K562 (cell line): ENCODE measurements around the gene IVL. TPM values are rescaled to one million over a fixed set of nuclear protein-coding genes. Genes with fewer than 3 reads are reported as not detected.

Source experiments
- ATAC-seq: fragments of 200-7000 bp; cut with Tn5 transposase; 3 replicates; pipeline ENCODE4 v1.9.1; 2020; ENCODE audit warnings: moderate library complexity
- BruUV-seq: library from RNA; stranded (reverse); fragments of 400-500 nt; replicated peaks from 2 replicates; lab custom pipeline; 2021; lab: Mats Ljungman, UMichigan
- CTCF ChIA-PET: fragments of 300-600 bp; formaldehyde crosslinking; extraction: SDS; loops from one replicate; lab custom pipeline; 2021; ENCODE audit warnings: low intra/inter-chr PET ratio; lab: Yijun Ruan, JAX
- POLR2A ChIA-PET: fragments of 300-600, 350-650 bp; sonication (Branson Sonifier 250); formaldehyde crosslinking; extraction: SDS; loops from one replicate; lab custom pipeline; 2021; ENCODE audit warnings: antibody characterized with exemption, inconsistent platforms; lab: Yijun Ruan, JAX
- DNase-seq, 4 experiments: peaks; one replicate each; pipeline versions ENCODE4 v3.0.0 to v3.0.0-alpha.2; 2011 to 2018; ENCODE audit warnings: low spot score in 3 of 4, mixed read lengths in 3 of 4; ENCODE audit errors: extremely low read depth in 1 of 4
- FAIRE-seq: peaks from 2 replicates; lab custom pipeline; 2011; peaks lifted over from hg19 to GRCh38; lab: Jason Lieb, UNC
- H2AFZ ChIP-seq: 2 replicates; pipeline ENCODE4 v1.6.0; 2011; ENCODE audit warnings: low read depth, low read length, control low read depth, inconsistent platforms
- H3K27ac ChIP-seq: fragments of 200-600 bp; 3 replicates; pipeline ENCODE4 v1.8.0; 2011; ENCODE audit warnings: low read depth, mild to moderate bottlenecking, control low read depth, inconsistent platforms, low read length, moderate library complexity, mixed read lengths; ENCODE audit errors: extremely low read depth
- H3K27me3 ChIP-seq, 2 experiments: fragments of 300-600 bp in 1 of 2; 2 replicates in 1 of 2; 3 replicates in 1 of 2; pipeline versions ENCODE4 v1.6.0 to v1.8.0; 2011; ENCODE audit warnings: inconsistent platforms in 2 of 2, low read length in 2 of 2, mild to moderate bottlenecking in 1 of 2, mixed read lengths in 1 of 2, moderate library complexity in 1 of 2; ENCODE audit not compliant: control insufficient read depth in 2 of 2, insufficient read depth in 2 of 2
- H3K36me3 ChIP-seq: fragments of 300-600 bp; 3 replicates; pipeline ENCODE4 v1.8.0; 2011; ENCODE audit warnings: mild to moderate bottlenecking, low read length, inconsistent platforms; ENCODE audit not compliant: control insufficient read depth, insufficient read depth
- H3K4me1 ChIP-seq, 2 experiments: fragments of 200-600 bp in 1 of 2; replicated peaks in 1 of 2; 2 replicates in 1 of 2; 3 replicates in 1 of 2; pipeline versions ENCODE4 v1.5.1 to v1.8.0; 2011; ENCODE audit warnings: inconsistent platforms in 2 of 2, low read length in 2 of 2, mild to moderate bottlenecking in 1 of 2, mixed read lengths in 1 of 2, moderate library complexity in 1 of 2; ENCODE audit not compliant: control insufficient read depth in 2 of 2, insufficient read depth in 2 of 2
- H3K4me2 ChIP-seq: 2 replicates; pipeline ENCODE4 v1.6.1; 2011; ENCODE audit warnings: low read length, control low read depth, inconsistent platforms, mixed read lengths; ENCODE audit not compliant: insufficient read depth
- H3K4me3 ChIP-seq: fragments of 200-600 bp; sonication (generic), shearing (Covaris generic); 2 replicates; pipeline ENCODE4 v1.5.1; 2016; ENCODE audit warnings: control low read depth, inconsistent platforms
- H3K79me2 ChIP-seq: fragments of 200-600 bp; 3 replicates; pipeline ENCODE4 v1.8.0; 2011; ENCODE audit warnings: low read length, inconsistent platforms; ENCODE audit not compliant: control insufficient read depth, insufficient read depth
- H3K9ac ChIP-seq, 2 experiments: 2 replicates each; pipeline versions ENCODE4 v1.6.0 to v1.6.1; 2011; ENCODE audit warnings: low read depth in 2 of 2, low read length in 2 of 2, control low read depth in 1 of 2, inconsistent platforms in 1 of 2, mild to moderate bottlenecking in 1 of 2, mixed read lengths in 1 of 2; ENCODE audit not compliant: insufficient read depth in 1 of 2
- H3K9me1 ChIP-seq: one replicate; pipeline ENCODE4 v1.6.0; 2011; ENCODE audit warnings: inconsistent platforms, mild to moderate bottlenecking, low read length, moderate library complexity; ENCODE audit not compliant: control insufficient read depth, insufficient read depth
- H3K9me3 ChIP-seq: replicated peaks from 2 replicates; pipeline ENCODE4 v1.5.1; 2011; ENCODE audit warnings: low read depth, low read length, inconsistent platforms; ENCODE audit not compliant: control insufficient read depth, insufficient read depth
- H4K20me1 ChIP-seq: replicated peaks from 2 replicates; pipeline ENCODE4 v1.6.1; 2011; ENCODE audit warnings: low read length, inconsistent platforms, mixed read lengths; ENCODE audit not compliant: control insufficient read depth, insufficient read depth
- CBX5 ChIP-seq: IDR thresholded peaks from 2 replicates; pipeline ENCODE4 v1.6.1; 2014; ENCODE audit warnings: low read depth, borderline replicate concordance
- ETS2 ChIP-seq: IDR thresholded peaks from 2 replicates; pipeline ENCODE4 v1.6.1; 2016; ENCODE audit warnings: borderline replicate concordance, missing genetic modification characterization, mild to moderate bottlenecking, moderate library complexity, missing compliant biosample characterization; ENCODE audit not compliant: poor library complexity, severe bottlenecking
- FUS ChIP-seq: fragments of 200-400 bp; formaldehyde crosslinking; optimal IDR thresholded peaks from 2 replicates; pipeline ENCODE3; 2017; ENCODE audit warnings: low read depth, low read length
- HDAC8 ChIP-seq: fragments of 450-650 bp; IDR thresholded peaks from 2 replicates; pipeline ENCODE4 v1.6.1; 2016; ENCODE audit warnings: mild to moderate bottlenecking, missing genetic modification characterization, moderate library complexity, missing compliant biosample characterization
- KLF6 ChIP-seq: fragments of 250-450 bp; sonication (Bioruptor Pico); IDR thresholded peaks from 2 replicates; pipeline ENCODE4 v1.4.0; 2020; ENCODE audit warnings: mild to moderate bottlenecking, moderate library complexity, borderline replicate concordance
- MLX ChIP-seq, 2 experiments: fragments of 450-650 bp in 1 of 2; sonication (generic) in 1 of 2; formaldehyde crosslinking; conservative IDR thresholded peaks; 2 replicates each; pipeline versions ENCODE4 v1.4.0 to v1.8.1; 2020 to 2022; ENCODE audit warnings: mild to moderate bottlenecking in 1 of 2, missing genetic modification reagents in 1 of 2
- NRF1 ChIP-seq, 2 experiments: fragments of 450-650 bp; IDR thresholded peaks in 1 of 2; conservative IDR thresholded peaks in 1 of 2; 2 replicates each; pipeline ENCODE4 v1.6.1; 2014; ENCODE audit warnings: mild to moderate bottlenecking in 2 of 2
- PHTF2 ChIP-seq: fragments of 250-450 bp; sonication (Bioruptor Pico); IDR thresholded peaks from 2 replicates; pipeline ENCODE4 v1.5.0; 2021; ENCODE audit warnings: mild to moderate bottlenecking
- ZBTB1 ChIP-seq: sonication (generic); formaldehyde crosslinking; IDR thresholded peaks from 2 replicates; pipeline ENCODE4 v1.8.1; 2023; ENCODE audit warnings: missing genetic modification reagents, low read depth, mild to moderate bottlenecking, borderline replicate concordance
- ZNF263 ChIP-seq: sonication (generic); formaldehyde crosslinking; IDR thresholded peaks from 2 replicates; pipeline ENCODE4 v1.8.0; 2022; ENCODE audit warnings: mild to moderate bottlenecking, missing genetic modification reagents, borderline replicate concordance
- ZNF444 ChIP-seq: fragments of 250-450 bp; sonication (Bioruptor Pico); IDR thresholded peaks from 2 replicates; pipeline ENCODE4 v1.4.0; 2020; ENCODE audit warnings: mild to moderate bottlenecking, moderate library complexity
- WGBS: fragments of 100-300 bp; shearing (Covaris generic); methylation state at CpG from one replicate; pipeline ENCODE4 v1.1.6; 2016; ENCODE audit warnings: low coverage, mixed read lengths; ENCODE audit not compliant: insufficient coverage; ENCODE audit errors: missing lambda C conversion rate; 5-methylcytosine and 5-hydroxymethylcytosine counted together
- in situ Hi-C: fragments of 300-500 bp; cut with MboI; formaldehyde crosslinking; loops from 4 replicates; pipeline ENCODE4 v1.15.0; 2018; ENCODE audit warnings: inconsistent platforms, mixed read lengths
- intact Hi-C: fragments of 100-400 bp; cut with micrococcal nuclease; formaldehyde crosslinking; loops from 2 replicates; pipeline ENCODE4 v1.14.2; 2022
- polyA plus RNA-seq, 8 experiments: library from polyadenylated mRNA; depleted of rRNA in 4 of 8; stranded (reverse) in 5 of 8; unstranded in 3 of 8; fragments of >200 nt; fragmentation: Nextera tagmentation in 2 of 8; fragmentation: Illumina TruSeq in 1 of 8; extraction: Ambion mirVana in 2 of 8; extraction: Trizol in 1 of 8; gene quantifications; 2 replicates each; pipeline versions ENCODE4 v1.2.1 to v1.2.3, GENCODE V29; 2011 to 2014; ENCODE audit warnings: inconsistent platforms in 1 of 8, missing spikeins in 1 of 8
- total RNA-seq, 7 experiments: library from RNA; depleted of rRNA in 6 of 7; stranded (reverse); fragments of >200 nt in 6 of 7; fragmentation: Illumina TruSeq in 2 of 7; extraction: Trizol in 2 of 7; gene quantifications; 2 replicates each; pipeline versions ENCODE4 v1.2.1 to v1.2.3, GENCODE V29; 2011 to 2021; ENCODE audit warnings: low replicate concordance in 1 of 7
- TF ChIP-seq, protein P1 (sequence below), 2 experiments: fragments of 450-650 bp in 1 of 2; sonication (generic) in 1 of 2; formaldehyde crosslinking in 1 of 2; IDR thresholded peaks in 1 of 2; conservative IDR thresholded peaks in 1 of 2; 2 replicates each; pipeline versions ENCODE4 v1.6.1 to v1.8.1; 2016 to 2023; ENCODE audit warnings: mild to moderate bottlenecking in 2 of 2, moderate library complexity in 2 of 2, inconsistent platforms in 1 of 2, missing genetic modification reagents in 1 of 2
- TF ChIP-seq, protein P2 (sequence below): sonication (generic); formaldehyde crosslinking; IDR thresholded peaks from 2 replicates; pipeline ENCODE4 v1.8.1; 2022; ENCODE audit warnings: missing genetic modification reagents
- TF ChIP-seq, protein P3 (sequence below): sonication (generic); formaldehyde crosslinking; IDR thresholded peaks from 2 replicates; pipeline ENCODE4 v1.8.0; 2022; ENCODE audit warnings: mild to moderate bottlenecking, low read depth, missing genetic modification reagents

Gene IVL
- total and polyA plus RNA-seq, 9 of the 15 experiments (the other 6 are each of a cell fraction or from before 2014, with no cell fraction given), result not detected

GRCh38 chr1:152912900-152913299, 4.6 kb downstream of the IVL start:
- in situ Hi-C loops, result no loop called here
- intact Hi-C loops, result no loop called here
- Histone ChIP-seq H3K36me3 (no peaks in the 10 kb centered on the region), H3K27ac (no peak overlapping the region), H3K4me1 (no peaks in the 10 kb centered on the region), H3K9me1 (no peaks in the 10 kb centered on the region), H3K4me3 (no peak overlapping the region), H4K20me1 (no peaks in the 10 kb centered on the region), H3K9ac (no peak overlapping the region), H2AFZ (no peak overlapping the region), H3K79me2 (no peaks in the 10 kb centered on the region), H3K9me3 (no peaks in the 10 kb centered on the region), H3K4me2 (no peak overlapping the region), H3K27me3 (no peaks in the 10 kb centered on the region; a peak in 1 of 5 replicates)
- FAIRE-seq (no peak), ATAC-seq (no peak), DNase-seq (no peak)
- WGBS, result 0% methylated on average over 5 of the region's 5 CpGs
- no TSS peak for BruUV-seq
- ChIA-PET POLR2A (interaction anchor here (1.1 kb wide), 1 partner anchor 168 kb away, joined by 4 read pairs; no protein-coding TSS in a partner anchor), CTCF (no interaction called here)
- TF ChIP-seq CBX5 (no peak), MLX (CRISPR knock-in tag; conservative IDR thresholded peaks at IDR 0.05) (no peak), KLF6 (CRISPR knock-in tag) (no peak), ZNF444 (no peak), HDAC8 (no peak), PHTF2 (no peak), ZBTB1 (CRISPR knock-in tag) (no peak), NRF1 (conservative IDR thresholded peaks at IDR 0.05 in 1 of 2, IDR thresholded peaks at IDR 0.05 in 1 of 2) (no peak), FUS (no peak), ETS2 (no peak), ZNF263 (CRISPR knock-in tag) (no peak)
- TF ChIP-seq, protein P1, sequence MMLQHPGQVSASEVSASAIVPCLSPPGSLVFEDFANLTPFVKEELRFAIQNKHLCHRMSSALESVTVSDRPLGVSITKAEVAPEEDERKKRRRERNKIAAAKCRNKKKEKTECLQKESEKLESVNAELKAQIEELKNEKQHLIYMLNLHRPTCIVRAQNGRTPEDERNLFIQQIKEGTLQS (IDR thresholded peaks at IDR 0.05), result no peak
- TF ChIP-seq, protein P1 (CRISPR knock-in tag; conservative IDR thresholded peaks at IDR 0.05), result no peak
- TF ChIP-seq, protein P2, sequence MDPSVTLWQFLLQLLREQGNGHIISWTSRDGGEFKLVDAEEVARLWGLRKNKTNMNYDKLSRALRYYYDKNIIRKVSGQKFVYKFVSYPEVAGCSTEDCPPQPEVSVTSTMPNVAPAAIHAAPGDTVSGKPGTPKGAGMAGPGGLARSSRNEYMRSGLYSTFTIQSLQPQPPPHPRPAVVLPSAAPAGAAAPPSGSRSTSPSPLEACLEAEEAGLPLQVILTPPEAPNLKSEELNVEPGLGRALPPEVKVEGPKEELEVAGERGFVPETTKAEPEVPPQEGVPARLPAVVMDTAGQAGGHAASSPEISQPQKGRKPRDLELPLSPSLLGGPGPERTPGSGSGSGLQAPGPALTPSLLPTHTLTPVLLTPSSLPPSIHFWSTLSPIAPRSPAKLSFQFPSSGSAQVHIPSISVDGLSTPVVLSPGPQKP (CRISPR knock-in tag), result no peak
- TF ChIP-seq, protein P3, sequence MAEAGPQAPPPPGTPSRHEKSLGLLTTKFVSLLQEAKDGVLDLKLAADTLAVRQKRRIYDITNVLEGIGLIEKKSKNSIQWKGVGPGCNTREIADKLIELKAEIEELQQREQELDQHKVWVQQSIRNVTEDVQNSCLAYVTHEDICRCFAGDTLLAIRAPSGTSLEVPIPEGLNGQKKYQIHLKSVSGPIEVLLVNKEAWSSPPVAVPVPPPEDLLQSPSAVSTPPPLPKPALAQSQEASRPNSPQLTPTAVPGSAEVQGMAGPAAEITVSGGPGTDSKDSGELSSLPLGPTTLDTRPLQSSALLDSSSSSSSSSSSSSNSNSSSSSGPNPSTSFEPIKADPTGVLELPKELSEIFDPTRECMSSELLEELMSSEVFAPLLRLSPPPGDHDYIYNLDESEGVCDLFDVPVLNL (CRISPR knock-in tag), result no peak
